Activated naive CD4-positive, alpha-beta T cell (primary cell): Measurements from ENCODE around the gene FNDC3A.
A peak's percentile ranks its signal among the peaks of the same experiment; 100 is the strongest.

Experiments used
- DNase-seq, 4 experiments: peaks; one replicate each; lab custom pipeline; 2025; lab: John Stamatoyannopoulos, UW

FNDC3A gene

DNA sequence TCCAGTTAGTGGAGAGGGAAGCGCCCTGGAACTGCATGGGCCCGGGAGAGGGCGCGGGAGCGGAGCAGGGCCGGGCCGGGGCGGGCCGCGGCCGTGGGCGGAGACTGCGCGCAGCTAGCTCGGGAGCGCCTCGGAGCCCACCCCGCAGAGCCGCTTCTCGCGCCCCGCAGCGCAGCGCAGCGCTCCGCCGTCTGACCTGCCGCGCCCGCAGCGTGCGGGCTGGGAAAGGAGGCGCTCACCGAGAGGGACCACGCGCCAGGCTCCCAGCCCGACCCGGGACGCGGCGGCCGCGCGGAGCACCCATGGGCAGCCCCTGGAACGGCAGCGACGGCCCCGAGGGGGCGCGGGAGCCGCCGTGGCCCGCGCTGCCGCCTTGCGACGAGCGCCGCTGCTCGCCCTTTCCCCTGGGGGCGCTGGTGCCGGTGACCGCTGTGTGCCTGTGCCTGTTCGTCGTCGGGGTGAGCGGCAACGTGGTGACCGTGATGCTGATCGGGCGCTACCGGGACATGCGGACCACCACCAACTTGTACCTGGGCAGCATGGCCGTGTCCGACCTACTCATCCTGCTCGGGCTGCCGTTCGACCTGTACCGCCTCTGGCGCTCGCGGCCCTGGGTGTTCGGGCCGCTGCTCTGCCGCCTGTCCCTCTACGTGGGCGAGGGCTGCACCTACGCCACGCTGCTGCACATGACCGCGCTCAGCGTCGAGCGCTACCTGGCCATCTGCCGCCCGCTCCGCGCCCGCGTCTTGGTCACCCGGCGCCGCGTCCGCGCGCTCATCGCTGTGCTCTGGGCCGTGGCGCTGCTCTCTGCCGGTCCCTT, 244.5 kb downstream of the FNDC3A start, which contains the start of gene MLNR:
TSS of gene MLNR (plus strand) at position 303 of the 820 bp plus-strand sequence. CDS start at position 303, 0 bp downstream.
- DNase-seq = peak in 2 of 4 experiments; percentile 6 to 17

DNA sequence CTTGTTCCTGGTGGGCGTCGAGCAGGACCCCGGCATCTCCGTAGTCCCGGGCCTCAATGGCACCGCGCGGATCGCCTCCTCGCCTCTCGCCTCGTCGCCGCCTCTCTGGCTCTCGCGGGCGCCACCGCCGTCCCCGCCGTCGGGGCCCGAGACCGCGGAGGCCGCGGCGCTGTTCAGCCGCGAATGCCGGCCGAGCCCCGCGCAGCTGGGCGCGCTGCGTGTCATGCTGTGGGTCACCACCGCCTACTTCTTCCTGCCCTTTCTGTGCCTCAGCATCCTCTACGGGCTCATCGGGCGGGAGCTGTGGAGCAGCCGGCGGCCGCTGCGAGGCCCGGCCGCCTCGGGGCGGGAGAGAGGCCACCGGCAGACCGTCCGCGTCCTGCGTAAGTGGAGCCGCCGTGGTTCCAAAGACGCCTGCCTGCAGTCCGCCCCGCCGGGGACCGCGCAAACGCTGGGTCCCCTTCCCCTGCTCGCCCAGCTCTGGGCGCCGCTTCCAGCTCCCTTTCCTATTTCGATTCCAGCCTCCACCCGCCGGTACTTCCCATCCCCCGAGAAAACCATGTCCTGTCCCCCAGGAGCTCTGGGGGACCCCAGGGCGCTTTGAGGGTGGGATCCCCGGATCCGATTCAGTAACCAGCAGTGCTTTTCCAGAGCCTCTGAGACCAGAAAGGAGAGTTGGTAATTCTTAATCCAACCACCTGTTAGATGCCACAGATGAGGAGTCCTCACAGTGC, 245.3 kb downstream of the FNDC3A start:
- no peak for DNase-seq

DNA sequence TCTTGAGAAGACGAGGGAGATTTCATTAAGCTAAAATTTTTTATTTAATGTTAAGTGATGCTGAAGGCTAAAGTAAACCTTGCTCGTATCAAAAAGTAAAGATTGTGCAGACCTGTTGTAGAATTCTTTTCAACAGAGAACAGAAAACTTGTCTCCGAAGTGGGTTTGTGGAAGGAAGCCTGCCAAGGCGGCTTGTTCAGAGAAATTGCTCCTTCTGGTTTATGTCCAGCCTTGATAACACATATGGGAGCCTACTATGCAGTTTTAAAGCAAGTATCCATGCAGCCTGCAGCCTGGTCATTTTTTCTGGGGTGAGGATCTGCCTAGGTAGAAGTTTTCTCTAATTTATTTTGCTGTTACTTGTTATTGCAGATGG, 245.9 kb downstream of the FNDC3A start:
- no peak for DNase-seq

DNA sequence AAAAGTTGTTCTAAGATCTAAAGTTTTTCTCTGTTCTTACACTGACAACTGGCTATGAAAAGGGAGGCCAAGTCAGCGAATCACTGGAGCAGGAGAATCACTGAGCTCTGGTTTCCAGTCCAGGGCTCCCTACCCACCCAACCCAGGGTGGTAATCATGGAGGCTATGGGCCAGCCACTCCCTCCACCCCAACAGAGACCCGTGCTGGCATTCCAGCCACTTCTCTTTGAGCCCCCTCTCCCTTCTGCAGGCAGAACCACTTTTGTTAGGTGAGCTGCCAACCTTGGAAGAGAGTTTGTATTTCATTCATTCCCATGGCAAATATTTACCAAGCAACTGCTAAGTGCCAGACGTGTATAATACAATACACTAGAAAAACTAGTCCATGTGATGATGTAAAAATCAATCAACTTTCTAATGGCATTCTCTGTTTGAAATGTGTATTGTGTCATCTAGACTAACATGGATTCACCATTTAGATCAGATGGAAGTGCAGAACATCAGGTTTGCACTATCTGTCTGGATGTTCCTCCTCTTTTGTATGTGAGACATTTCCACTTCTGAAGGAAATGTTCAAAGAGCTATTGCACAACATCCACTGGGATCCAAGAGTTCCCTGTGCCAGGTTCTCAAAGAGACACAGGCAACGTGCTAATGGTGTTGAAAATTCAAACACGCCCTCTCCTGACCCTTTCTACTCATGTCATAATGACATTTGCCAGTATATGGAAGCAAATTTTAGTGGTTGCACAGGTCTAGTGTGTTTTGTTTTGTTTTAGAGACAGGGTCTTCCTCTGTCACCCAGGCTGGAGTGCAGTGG, 249.7 kb downstream of the FNDC3A start:
- DNase-seq = no peak

DNA sequence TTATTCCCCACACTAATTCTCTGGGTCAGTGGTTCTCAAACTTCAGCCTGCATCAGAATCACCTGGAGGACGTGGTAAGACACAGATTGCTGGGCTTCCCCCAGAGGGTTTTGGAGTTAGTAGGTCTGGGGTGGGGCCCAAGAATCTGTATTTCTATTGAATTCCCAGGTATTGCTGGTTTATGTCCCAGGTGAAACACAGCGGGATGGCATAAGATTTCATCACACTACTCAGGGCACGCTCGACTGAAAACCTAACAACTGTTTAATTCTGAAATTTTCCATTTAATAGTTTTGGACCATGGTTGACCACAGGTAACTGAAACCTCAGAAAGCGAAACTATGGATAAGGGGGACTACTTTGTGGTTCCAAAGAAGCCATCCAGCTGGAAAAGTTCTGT, 250.9 kb downstream of the FNDC3A start:
- DNase-seq = no peak

DNA sequence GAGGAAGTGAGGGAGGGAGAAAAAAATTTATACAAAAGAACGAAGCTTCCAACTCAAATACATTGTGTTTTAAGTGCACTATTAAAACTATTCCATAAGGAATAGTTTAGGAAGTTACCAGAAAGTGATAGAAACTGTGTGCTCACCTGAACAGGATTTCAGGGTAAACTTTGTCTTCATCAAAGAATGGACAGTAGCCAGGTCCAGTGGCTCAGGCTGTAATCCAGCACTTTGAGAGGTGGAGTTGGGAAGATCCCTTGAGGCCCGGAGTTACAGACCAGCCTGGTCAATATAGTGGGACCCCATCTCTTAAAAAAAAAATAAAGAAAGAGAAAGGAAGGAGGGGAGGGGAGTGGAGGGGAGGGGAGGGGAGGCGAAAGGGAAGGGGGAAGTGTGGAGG, 259.0 kb downstream of the FNDC3A start:
- DNase-seq = no peak

DNA sequence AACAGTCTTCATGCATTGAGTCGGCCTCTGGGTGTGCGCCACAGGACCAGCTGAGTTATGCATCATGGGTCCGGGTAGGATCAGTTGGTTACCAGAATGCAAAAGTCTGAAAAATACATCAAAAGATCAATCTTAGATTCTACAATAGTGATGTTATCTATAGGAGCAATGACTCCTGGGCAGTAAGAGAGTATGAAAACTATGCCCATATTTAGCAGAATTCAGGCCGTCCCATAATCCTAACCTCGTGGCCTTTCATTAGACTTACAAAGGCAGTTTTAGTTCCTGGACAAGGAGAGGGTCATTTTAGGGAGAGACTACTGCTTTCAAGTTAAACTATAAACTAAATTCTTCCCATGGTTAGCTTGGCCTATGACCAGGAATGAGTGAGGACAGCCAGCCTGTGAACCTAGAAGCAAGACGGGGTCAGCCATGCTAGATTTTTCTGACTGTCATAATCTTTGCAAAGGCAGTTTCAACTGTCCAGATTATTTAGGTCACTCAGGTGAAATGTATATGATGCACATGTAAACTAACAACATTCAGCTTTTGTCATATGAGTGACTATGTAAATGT, 260.2 kb downstream of the FNDC3A start:
- no peak for DNase-seq

DNA sequence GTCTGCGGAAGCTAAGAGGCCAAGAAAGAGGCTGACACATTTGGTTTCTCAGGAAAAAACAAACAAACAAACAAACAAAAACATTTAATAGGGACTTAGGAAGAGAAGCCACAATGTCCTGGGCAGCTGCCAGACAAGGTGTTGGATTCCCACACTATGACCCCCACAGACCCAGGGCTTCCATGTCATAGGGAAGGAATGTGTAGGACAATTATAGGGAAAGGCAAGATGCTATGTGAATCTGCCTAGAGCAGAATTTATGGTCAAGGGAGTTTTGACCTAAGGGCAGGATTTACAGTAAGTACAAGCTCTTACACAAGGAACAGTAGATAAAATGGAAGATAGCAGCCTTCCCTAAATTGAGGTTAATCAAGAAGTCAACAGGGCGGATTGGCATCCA, 262.9 kb downstream of the FNDC3A start:
- no peak for DNase-seq

DNA sequence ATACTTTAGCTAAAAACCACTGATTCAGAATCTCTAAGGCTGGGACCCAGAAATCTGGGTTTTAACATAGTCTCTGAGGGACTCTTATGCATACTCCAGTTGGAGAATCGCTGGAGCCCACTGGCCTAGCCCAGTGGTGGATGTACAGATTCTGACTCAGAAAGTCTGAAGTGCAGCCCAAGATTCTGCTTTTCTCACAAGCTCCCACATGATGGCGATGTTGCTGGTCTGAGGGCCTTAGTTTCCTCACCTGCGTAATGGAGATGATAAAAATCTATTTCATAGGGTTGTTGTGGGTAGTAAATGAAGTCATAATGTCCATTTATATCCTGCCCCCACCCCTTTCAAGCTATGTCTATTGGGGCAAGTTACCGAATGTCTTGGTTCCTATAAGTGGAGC, 264.3 kb downstream of the FNDC3A start:
- no peak for DNase-seq

DNA sequence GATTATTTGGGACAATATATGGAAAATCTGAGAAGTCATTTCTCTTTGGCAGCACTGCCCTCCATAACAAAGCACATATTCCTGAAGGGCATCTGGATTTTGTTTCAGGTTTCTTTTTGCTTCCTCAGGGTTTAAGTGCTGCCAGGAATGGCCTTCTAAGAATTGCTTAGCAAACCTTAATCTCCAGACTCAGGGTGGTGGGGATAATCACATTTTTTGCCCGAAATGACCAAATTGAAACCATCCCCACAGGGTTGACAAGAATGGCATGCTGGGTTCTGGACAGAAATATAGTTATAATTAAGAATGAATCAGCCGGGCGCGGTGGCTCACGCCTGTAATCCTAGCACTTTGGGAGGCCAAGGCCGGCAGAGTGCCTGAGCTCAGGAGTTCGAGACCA, 265.6 kb downstream of the FNDC3A start:
- DNase-seq = no peak

DNA sequence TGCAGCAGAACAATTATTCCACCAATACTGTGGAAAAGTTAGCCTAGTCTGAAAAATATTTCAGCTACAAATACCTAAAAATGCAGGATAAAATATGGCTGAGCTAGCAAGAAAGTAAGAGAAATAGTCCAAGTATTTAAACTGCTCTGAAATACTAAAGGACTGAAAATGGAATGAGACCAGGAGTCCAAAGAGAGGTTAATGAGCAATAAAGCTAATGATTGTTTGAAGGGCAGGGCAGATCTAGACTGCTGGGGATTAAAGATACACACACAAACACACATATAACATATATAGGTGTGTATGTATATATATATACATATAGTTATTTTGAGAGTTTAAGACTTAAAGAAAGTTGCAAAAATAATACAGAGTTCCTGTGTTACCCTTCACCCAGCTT, 269.4 kb downstream of the FNDC3A start:
- DNase-seq = no peak

DNA sequence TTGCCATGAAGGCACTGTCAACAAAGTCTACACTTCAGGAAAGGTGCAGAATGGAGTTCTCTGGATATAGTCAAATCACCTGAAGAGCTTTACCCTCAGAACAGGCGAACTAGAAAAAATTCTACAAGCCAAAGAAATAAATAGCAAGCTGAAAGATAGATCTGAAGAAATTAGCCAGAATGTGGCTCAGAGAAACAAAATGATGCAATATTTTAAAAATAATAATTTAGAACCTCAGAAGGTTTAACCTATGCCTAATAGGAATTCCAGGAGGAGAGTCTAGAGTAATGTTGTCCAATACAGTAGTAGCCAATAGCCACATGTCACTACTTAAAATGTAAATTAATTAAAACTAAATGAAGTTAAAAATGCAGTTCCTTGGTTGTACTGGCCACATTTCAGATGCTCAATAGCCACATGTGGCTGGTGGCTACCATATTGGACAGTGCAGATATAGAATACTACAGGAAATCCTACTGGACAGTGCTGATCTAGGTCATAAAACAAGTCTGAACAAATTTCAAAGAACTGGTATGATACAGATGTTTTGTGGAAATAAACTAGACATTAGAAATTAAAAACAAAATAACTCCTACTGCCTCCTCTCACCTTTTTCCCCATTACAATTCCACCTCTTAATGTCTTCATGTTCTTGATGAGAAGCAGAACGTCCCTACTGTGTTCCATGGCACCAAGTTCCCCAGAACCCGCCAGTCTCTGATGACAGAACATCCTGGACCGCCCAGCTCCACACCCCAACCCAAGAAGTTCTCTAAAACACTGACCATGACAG, 271.3 kb downstream of the FNDC3A start:
- DNase-seq = no peak

DNA sequence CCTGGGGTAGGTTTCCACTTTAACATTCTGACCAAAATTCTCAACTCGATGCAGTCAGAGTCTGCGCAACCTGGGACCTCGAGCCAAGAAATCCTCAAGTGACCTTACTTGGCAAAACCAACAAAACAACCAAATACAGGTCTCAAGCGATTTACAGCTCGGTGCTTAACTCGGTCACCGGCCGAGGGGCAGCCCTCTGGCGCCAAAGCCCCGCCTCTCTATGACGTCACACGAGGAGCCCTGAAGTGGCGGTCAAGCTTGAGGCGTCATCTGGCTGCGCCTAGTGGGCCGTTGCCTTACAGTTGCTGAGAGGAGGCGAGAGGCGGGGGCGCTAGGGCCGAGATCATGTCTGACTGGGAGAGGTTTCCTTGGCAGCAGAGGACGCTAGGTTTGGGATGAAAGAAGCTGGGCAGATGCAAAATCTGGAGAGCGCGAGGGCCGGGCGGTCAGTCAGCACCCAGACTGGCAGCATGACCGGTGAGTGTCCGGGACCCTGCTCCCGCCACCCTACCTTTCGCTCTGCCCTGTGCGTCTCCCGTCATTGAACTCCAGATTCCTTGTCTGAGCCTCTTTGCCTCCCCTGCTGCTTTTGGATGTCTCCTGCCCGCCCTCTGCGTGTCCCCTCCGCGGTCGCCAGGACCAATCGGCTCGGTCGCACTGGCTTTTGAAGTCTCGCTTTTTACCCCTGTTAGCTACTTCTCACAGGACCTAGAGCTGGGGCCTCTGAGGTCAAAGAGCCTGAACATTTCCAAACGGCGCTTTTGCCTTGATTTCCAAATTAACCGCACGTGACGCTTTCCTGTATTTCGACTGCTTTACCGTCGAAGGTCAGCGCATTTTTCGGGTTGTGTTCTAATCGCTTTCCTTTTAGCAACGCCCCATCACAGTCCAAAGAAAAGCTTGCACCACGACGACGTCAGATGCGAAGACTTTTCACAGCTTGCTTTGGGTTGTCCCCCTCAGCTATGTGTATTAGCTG, 272.2 kb downstream of the FNDC3A start, which contains the start of gene CDADC1:
TSS of gene CDADC1 (plus strand) at position 283 of the 979 bp plus-strand sequence. CDS start at position 396, 113 bp downstream.
- DNase-seq = peak; percentile 35 to 60 (median 54)

DNA sequence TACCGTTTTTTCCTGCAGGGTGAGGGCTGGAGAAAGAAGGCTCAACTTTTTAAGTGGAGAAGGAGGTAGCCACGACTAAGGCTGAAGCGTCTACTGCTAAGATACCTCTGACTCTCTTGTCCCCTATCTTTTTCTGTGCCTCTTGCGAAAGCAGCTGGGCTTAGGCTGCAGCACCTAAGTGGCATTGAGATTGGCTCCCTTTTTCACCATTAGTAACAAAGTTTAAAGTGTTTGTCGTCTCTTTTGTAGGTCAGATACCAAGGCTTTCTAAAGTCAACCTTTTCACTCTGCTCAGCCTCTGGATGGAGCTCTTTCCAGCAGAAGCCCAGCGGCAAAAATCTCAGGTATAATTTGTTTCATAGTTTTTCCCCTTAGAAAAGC, 272.9 kb downstream of the FNDC3A start:
- DNase-seq = no peak

DNA sequence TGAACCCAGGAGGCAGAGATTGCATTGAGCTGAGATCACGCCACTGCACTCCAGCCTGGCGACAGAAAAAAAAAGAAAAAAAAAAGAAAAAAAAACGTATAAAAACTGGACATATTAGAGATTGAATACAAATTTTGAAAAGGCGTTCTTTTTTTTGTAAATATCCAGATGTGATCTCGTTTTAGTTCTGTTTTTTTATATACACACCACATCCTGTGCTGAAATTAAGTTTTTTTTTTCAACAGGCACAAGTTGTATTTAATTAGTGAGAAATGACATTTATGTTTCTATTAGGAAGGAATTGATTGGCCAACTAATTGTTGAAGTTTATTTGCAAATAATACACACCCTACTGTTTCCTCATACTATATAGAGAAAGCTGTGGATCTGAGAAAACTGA, 275.6 kb downstream of the FNDC3A start:
- no peak for DNase-seq

DNA sequence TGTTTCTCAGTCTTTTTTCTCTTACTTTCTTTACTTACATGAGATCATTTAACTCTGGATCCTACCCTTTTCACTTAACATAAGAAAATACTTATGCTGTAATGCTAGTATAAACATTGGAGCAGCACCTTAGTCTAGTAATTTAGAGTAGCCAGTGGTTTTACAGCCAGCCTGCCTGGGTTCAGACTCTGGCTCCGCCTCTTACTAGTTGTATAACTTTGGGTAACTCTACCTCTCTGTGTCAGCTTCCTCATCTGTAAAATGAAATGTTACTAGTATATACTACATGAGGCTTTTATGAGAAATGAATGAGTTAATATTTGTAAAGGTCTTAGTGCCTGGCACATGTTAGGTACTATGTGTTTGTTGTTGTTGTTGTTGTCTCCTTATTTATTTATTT, 277.6 kb downstream of the FNDC3A start:
- no peak for DNase-seq

DNA sequence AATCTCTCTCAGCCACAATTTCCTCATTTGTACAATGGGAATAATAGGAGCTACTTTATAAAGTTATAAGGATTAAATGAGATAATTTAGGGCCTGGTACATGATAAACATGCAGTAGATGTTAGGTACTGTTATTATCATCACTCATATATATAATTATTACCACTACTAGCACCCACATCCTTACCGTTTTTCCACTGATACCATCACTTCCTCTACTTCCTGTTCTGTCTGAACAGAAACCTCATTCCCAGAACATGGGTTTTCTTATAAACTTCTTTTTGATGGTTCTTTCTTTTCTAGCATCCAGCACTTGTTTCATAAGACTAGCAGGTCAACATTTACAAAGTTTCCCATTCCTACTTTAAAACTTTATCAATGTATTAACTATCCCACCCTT, 278.3 kb downstream of the FNDC3A start:
- DNase-seq = no peak

DNA sequence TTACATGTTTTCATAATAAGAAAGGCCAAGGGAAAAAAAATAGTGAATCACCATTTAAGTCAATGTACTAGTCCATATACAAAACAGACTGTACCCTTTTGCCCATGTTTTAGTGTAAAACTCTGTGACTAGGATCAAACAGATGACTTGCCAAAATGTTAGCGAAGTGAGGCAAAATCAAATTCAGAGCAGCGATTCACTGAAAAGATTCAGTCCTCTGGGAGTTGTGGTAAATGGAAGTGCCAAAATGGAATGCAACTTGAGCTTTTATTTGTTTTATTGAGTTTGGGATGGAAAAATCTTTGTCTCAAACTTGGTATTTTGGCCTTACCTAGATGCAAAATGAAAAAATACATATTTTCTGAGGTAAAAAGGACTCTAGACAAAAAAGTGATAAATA, 281.1 kb downstream of the FNDC3A start:
- no peak for DNase-seq

DNA sequence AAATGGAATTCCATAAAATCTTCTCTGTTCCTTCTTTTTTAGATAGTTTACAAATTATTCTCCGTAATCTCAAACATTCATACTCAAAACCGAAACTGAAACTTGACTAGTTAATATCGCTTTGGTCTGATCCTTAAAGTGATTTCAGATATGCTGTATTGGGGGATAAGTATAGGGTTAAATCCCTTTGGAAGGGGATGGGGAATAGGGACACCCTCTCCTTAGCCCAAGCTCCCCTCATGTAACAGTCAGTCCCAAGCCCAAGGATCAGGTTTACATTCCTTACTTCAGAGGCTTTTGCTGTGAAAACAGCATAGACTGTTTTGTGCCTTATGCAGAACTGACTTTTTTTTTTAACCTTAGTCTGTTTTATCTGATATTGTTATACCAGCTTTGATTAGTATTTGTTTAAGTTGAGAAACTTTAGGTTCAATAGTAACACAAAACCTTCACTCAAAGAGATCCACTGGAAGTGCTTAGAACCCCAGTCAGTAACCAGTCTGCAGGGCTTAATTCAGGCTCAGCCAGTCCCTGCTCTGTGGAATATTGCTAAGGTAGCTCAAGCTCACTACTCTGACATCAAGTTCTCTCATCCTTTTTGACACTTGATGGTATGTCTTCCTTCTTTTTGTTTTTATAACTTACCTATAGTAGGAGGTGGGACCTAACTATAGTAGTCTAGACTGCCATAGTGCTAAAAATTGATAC, 282.5 kb downstream of the FNDC3A start:
- no peak for DNase-seq
